Thyroid gland (tissue), 4 donors: Measurements from ENCODE around the gene HOOK1. TPM values are rescaled to one million over a fixed set of nuclear protein-coding genes. Genes with fewer than 3 reads are reported as not detected.

Experiments
- DNase-seq, 2 donors: peaks; one replicate each; pipeline ENCODE4 v3.0.0-alpha.2; 2019
- H3K27ac ChIP-seq, 3 donors: fragments of 200-600 bp; sonication (generic); 1 replicate in 2 of 3; 2 replicates in 1 of 3; pipeline ENCODE4 v1.5.1; 2016 to 2019; ENCODE audit warnings: mild to moderate bottlenecking in 1 of 3, moderate library complexity in 1 of 3
- H3K27me3 ChIP-seq: fragments of 200-600 bp; sonication (generic); one replicate; pipeline ENCODE4 v1.5.1; 2019
- H3K36me3 ChIP-seq, 2 donors: fragments of 200-600 bp; sonication (generic); one replicate each; pipeline ENCODE4 v1.5.1; 2016 to 2019
- H3K4me1 ChIP-seq, 2 donors: fragments of 200-600 bp; sonication (generic); one replicate each; pipeline ENCODE4 v1.5.1; 2017 to 2019
- H3K4me3 ChIP-seq, 3 donors: fragments of 200-600 bp; sonication (generic); replicated peaks in 1 of 3; 1 replicate in 2 of 3; 2 replicates in 1 of 3; pipeline ENCODE4 v1.5.1; 2016; ENCODE audit warnings: mild to moderate bottlenecking in 1 of 3
- H3K9me3 ChIP-seq: fragments of 200-600 bp; sonication (generic); one replicate; pipeline ENCODE4 v1.5.1; 2017
- POLR2A ChIP-seq, 2 donors: fragments of 450-650 bp; IDR thresholded peaks; one replicate each; pipeline ENCODE4 v1.6.1; 2017; ENCODE audit warnings: antibody characterized with exemption in 2 of 2, mild to moderate bottlenecking in 2 of 2, moderate library complexity in 1 of 2
- WGBS, 2 donors: methylation state at CpG; one replicate each; pipeline ENCODE4 v1.1.5; 2017; 5-methylcytosine and 5-hydroxymethylcytosine counted together
- intact Hi-C: fragments of 100-400 bp; cut with DNase I; formaldehyde crosslinking; loops from one replicate; pipeline ENCODE4 v1.15.1; 2023
- total RNA-seq, 4 donors: library from RNA; depleted of rRNA; stranded (reverse); fragments of >200 nt; gene quantifications; one replicate each; pipeline ENCODE4 v1.2.3, GENCODE V29; 2016
- TF ChIP-seq, protein P1 (sequence below), 6 experiments: fragments of 200-600 bp in 3 of 6; fragments of 450-650 bp in 3 of 6; sonication (generic) in 3 of 6; IDR thresholded peaks; one replicate each; pipeline ENCODE4 v1.5.1; 2016 to 2019; ENCODE audit warnings: antibody characterized with exemption in 6 of 6, mild to moderate bottlenecking in 2 of 6, inconsistent platforms in 1 of 6, moderate library complexity in 1 of 6

The HOOK1 gene
- total RNA-seq, 4 donors from 2014 or later = 13.2 to 38.3 (median 31.3) TPM

DNA sequence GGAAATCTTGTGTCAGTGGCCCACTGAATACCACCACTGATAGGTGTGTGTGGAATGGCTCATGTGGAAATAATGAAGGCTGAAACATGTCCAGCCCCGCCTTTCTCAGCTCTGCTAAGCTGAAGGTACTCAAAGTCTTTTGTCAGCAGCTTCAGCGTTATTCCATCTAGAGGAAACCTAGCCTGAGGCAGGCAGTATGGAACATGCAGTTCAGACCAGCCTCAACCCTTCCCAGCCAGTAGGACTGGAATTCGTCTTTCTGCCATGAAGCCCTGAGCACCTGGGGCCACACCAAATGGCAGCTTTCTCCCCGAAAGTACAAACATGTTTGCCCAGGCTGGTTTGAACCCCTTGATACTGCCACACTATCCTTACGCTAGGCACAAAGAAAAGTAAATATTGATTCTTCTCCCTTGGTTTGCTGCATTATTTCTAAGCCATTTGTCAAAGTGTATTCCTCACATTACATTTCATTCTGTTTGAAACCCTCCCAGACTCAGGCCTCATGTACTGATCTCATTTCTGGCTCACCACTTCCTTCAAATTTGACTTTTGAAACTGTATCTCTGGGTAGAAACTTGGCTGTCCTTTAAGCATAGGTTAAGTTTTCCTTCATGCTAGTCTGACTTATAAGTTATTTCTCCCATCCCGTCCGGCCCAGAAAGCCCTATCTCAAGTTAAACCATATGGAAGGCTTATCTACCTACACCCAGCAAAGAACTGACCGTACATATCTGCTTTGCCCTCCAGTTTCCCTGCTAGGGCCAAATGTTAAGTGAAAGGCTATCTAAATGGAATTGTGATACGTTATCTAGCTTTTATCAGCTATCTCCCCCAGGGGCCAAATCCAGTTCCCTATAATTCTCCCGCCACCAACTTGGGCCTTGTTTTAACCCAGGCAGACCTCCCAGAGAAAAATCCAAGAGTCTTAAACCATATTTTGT, 45.7 kb upstream of the HOOK1 start:
- Histone ChIP-seq H3K4me3 (no peak overlapping the region), H3K27me3 (no peaks in the 10 kb centered on the region), H3K36me3 (no peaks in the 10 kb centered on the region), H3K9me3 (no peaks in the 10 kb centered on the region), H3K4me1 (no peaks in the 10 kb centered on the region), H3K27ac (no peak overlapping the region)
- TF ChIP-seq, protein P1, sequence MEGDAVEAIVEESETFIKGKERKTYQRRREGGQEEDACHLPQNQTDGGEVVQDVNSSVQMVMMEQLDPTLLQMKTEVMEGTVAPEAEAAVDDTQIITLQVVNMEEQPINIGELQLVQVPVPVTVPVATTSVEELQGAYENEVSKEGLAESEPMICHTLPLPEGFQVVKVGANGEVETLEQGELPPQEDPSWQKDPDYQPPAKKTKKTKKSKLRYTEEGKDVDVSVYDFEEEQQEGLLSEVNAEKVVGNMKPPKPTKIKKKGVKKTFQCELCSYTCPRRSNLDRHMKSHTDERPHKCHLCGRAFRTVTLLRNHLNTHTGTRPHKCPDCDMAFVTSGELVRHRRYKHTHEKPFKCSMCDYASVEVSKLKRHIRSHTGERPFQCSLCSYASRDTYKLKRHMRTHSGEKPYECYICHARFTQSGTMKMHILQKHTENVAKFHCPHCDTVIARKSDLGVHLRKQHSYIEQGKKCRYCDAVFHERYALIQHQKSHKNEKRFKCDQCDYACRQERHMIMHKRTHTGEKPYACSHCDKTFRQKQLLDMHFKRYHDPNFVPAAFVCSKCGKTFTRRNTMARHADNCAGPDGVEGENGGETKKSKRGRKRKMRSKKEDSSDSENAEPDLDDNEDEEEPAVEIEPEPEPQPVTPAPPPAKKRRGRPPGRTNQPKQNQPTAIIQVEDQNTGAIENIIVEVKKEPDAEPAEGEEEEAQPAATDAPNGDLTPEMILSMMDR (IDR thresholded peaks at IDR 0.05) = no peak
- no peak for TF ChIP-seq POLR2A (IDR thresholded peaks at IDR 0.05)
- WGBS, 2 donors = 95 to 96% methylated on average over 10 of the region's 10 CpGs
- intact Hi-C loops = no loop called here
- DNase-seq = no peak

GRCh38 chr1:59769736-59770095, 45.0 kb upstream of the HOOK1 start:
- H3K27me3 ChIP-seq = no peaks in the 10 kb centered on the region
- H3K36me3 ChIP-seq = no peaks in the 10 kb centered on the region
- H3K27ac ChIP-seq = no peak overlapping the region
- 91% methylated on average over 4 of the region's 4 CpGs for WGBS, 2 donors
- no peaks in the 10 kb centered on the region for H3K4me1 ChIP-seq
- DNase-seq = no peak
- no peak overlapping the region for H3K4me3 ChIP-seq
- no peak for TF ChIP-seq POLR2A (IDR thresholded peaks at IDR 0.05)
- TF ChIP-seq, protein P1 (IDR thresholded peaks at IDR 0.05) = no peak
- intact Hi-C loops = no loop called here
- H3K9me3 ChIP-seq = no peaks in the 10 kb centered on the region

DNA sequence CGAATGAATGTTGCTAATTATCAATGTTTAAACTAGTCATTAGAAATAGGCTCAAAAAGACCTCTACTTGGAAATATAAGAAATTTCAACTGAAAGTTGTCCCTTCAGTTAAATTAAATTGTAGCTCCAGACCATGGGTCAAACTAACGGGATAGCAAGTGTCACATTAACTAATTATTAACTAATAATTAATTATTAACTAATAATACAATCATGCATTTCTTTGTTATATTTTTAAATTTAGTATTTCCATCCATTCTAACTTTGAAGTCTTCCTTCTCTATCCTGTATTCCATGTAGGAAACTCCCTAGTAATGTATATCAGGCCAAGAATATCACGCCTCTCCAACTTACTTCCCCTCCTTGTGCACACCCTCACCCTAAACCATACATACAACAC, 43.4 kb upstream of the HOOK1 start:
- Histone ChIP-seq H3K36me3 (no peaks in the 10 kb centered on the region), H3K4me3 (no peak overlapping the region), H3K27me3 (no peaks in the 10 kb centered on the region), H3K27ac (no peak overlapping the region), H3K4me1 (no peaks in the 10 kb centered on the region), H3K9me3 (no peaks in the 10 kb centered on the region)
- intact Hi-C loops = no loop called here
- 96 to 97% methylated on average over 3 of the region's 3 CpGs for WGBS, 2 donors
- TF ChIP-seq POLR2A (IDR thresholded peaks at IDR 0.05) = no peak
- TF ChIP-seq, protein P1 (IDR thresholded peaks at IDR 0.05) = no peak
- DNase-seq = no peak

- Histone ChIP-seq H3K36me3 (no peaks in the 10 kb centered on the region), H3K27ac (no peak overlapping the region), H3K4me3 (no peak overlapping the region), H3K9me3 (no peaks in the 10 kb centered on the region), H3K27me3 (no peaks in the 10 kb centered on the region), H3K4me1 (no peaks in the 10 kb centered on the region)
- TF ChIP-seq POLR2A (IDR thresholded peaks at IDR 0.05) = no peak
- TF ChIP-seq, protein P1 (IDR thresholded peaks at IDR 0.05) = no peak
- WGBS, 2 donors = 92 to 93% methylated on average over 4 of the region's 4 CpGs
- no peak for DNase-seq
- intact Hi-C loops = no loop called here
These were observed 39.3 kb upstream of the HOOK1 start for GRCh38 chr1:59775480-59775879.
